Measurements from ENCODE around the gene ABCB11.
"Not testable (repeated sequence)": the region's sequence is repeated elsewhere in the genome, so short reads cannot be mapped to it uniquely, and the experiment has no call there.

ABCB11 gene

DNA sequence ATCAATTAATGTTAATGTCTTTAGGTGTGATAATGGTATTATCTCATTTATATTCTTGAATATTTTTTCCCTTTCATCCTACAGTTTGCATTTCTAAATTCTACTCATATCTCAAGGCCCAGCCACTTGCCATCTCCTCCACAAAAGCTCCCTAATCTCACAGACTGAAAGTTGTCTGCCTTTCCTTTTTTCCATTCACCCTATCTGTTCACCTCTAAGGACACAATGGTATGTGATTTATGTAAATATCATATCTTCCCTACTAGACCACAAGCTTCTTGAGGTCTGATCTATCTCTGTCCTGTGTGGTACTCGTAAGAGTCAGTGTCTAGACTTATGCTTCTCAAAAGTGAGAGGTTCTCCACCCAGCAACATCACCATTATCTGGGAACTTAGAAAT lies 137.0 kb downstream of the ABCB11 start:
- DNase-seq (ENCODE audit: low read depth in 2 of 2) = no peak
- H3K4me3 ChIP-seq (replicated peaks in 1 of 2; ENCODE audit: low read depth in 2 of 2, low read length in 2 of 2) = no peak overlapping the region
- TF ChIP-seq, protein P1, sequence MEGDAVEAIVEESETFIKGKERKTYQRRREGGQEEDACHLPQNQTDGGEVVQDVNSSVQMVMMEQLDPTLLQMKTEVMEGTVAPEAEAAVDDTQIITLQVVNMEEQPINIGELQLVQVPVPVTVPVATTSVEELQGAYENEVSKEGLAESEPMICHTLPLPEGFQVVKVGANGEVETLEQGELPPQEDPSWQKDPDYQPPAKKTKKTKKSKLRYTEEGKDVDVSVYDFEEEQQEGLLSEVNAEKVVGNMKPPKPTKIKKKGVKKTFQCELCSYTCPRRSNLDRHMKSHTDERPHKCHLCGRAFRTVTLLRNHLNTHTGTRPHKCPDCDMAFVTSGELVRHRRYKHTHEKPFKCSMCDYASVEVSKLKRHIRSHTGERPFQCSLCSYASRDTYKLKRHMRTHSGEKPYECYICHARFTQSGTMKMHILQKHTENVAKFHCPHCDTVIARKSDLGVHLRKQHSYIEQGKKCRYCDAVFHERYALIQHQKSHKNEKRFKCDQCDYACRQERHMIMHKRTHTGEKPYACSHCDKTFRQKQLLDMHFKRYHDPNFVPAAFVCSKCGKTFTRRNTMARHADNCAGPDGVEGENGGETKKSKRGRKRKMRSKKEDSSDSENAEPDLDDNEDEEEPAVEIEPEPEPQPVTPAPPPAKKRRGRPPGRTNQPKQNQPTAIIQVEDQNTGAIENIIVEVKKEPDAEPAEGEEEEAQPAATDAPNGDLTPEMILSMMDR (IDR thresholded peaks at IDR 0.05; ENCODE audit: low read depth, low read length) = no peak

DNA sequence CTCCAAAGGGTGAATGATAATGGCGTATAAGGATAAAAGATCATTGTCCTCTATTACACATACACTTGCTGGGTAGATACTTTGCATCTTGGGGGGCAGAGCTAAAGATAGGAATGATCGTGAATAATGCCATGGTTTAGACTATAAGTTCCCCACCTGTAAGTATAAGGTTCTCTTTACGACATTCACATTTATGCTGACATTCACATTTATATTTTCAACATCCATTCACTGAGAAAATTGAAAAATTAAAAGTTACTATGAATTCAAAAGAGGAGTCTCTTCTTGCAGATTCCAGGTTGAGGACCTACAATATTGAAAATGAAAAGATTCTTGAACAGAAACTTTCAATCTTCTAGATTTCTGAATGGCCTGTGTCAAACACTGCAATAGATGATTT lies 138.8 kb downstream of the ABCB11 start:
- no peak overlapping the region for H3K4me3 ChIP-seq (replicated peaks in 1 of 2; ENCODE audit: low read depth in 2 of 2, low read length in 2 of 2)
- DNase-seq (ENCODE audit: low read depth in 2 of 2) = no peak
- TF ChIP-seq, protein P1 (IDR thresholded peaks at IDR 0.05; ENCODE audit: low read depth, low read length) = no peak

DNA sequence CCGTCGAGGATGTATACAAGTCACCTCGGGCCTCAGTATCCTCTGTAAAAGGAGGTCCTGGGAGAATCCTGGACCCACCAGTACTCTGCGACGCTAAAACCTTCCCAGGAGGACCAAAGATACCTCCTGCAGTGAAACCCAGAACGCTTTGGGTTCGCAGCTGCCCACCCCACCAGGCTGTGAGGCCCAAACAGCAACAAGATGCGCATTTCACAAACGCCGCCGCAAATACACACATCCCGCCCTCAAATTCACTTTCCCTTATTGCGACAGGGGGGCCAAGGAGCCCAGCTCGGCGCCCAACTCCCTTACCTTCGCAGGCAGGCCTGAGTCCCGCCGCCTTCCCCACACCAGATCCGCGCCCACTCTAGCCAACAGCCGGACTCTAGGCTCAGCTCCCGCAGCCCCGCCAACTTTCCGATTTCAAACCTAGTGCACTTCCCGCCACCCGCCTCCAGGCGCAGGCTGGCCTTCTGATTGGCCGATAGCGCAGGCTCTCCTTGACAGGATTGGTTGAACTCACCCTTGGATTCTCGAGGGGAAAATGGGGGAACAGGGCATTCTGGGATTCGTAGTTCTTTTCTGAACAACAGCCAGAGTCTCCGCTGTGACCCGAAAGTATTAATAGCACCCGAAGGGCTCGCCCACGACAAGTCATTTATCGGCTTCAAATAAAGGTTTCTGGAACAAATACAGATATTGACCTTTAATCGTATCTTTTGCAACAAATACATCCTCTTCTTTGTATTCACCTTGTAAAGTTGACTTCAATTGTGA lies 140.9 kb downstream of the ABCB11 start, which contains the start of gene SPC25:
SPC25 (minus strand) TSS at position 425 of the 777 bp plus-strand sequence. CDS start 911 bp downstream, outside the sequence.
- H3K4me3 ChIP-seq (replicated peaks in 1 of 2; ENCODE audit: low read depth in 2 of 2, low read length in 2 of 2) = peak within 1 kb of the TSS; percentile 84 to 86
- peak; percentile 91 to 92 for DNase-seq (ENCODE audit: low read depth in 2 of 2)
- TF ChIP-seq, protein P1 (IDR thresholded peaks at IDR 0.05; ENCODE audit: low read depth, low read length) = peak; percentile 12

DNA sequence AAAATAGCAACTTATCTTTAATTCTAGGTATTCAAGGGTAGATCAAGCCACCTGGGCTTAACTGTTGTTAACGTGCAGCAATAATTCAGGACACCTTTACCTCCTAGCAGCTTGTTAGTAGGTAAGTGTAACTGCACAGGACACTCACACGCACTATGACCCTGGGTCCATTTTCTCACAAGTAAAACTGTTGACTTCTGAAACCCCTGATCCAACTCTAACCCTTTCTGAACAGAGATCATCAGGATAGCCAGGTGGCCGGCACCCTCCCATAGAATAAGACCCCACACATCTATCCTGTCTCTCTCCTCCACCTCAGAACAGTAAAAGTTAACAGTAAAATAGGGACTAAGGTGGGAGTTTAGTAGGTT lies 141.5 kb downstream of the ABCB11 start:
- DNase-seq (ENCODE audit: low read depth in 2 of 2) = no peak
- TF ChIP-seq, protein P1 (IDR thresholded peaks at IDR 0.05; ENCODE audit: low read depth, low read length) = no peak
- H3K4me3 ChIP-seq (replicated peaks in 1 of 2; ENCODE audit: low read depth in 2 of 2, low read length in 2 of 2) = peak overlapping the region; percentile 84 to 86

DNA sequence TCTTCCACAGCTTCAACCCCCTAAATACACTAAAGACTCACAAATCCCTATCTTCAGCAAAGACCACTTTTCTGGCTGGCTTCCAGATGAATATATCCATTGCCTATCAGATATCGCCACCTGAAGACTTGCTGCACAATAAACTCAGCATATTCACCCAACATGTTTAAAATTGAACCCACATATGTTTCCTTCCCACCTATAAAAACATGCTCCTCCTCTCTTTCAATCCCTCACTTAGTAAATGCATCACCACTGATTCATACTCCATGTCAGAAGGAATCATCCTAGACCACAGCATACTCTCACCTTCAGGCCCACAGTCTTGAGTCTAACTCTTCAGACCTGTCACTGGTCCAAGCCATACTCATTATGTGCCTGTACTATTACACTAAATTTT lies 146.1 kb downstream of the ABCB11 start:
- TF ChIP-seq, protein P1 (IDR thresholded peaks at IDR 0.05; ENCODE audit: low read depth, low read length) = no peak
- H3K4me3 ChIP-seq (replicated peaks in 1 of 2; ENCODE audit: low read depth in 2 of 2, low read length in 2 of 2) = no peak overlapping the region
- DNase-seq (ENCODE audit: low read depth in 2 of 2) = peak in 1 of 2 donors; percentile 39

DNA sequence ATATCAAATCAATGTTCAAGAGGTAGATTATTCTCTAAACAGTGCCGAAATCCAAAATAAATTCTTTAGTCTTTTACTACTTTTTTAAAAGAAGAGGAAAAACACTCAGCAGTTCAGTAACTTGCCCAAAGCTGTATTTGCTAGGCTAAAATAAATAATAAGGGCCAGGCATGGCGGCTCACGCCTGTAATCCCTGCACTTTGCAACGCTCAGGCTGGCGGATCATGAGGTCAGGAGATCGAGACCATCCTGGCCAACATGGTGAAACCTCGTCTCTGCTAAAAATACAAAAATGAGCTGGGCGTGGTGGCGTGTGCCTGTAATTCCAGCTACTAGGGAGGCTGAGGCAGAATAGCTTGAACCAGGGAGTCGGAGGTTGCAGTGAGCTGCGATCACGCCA lies 149.0 kb downstream of the ABCB11 start:
- not testable (repeated sequence) for DNase-seq (ENCODE audit: low read depth in 2 of 2); H3K4me3 ChIP-seq (replicated peaks in 1 of 2; ENCODE audit: low read depth in 2 of 2, low read length in 2 of 2)

DNA sequence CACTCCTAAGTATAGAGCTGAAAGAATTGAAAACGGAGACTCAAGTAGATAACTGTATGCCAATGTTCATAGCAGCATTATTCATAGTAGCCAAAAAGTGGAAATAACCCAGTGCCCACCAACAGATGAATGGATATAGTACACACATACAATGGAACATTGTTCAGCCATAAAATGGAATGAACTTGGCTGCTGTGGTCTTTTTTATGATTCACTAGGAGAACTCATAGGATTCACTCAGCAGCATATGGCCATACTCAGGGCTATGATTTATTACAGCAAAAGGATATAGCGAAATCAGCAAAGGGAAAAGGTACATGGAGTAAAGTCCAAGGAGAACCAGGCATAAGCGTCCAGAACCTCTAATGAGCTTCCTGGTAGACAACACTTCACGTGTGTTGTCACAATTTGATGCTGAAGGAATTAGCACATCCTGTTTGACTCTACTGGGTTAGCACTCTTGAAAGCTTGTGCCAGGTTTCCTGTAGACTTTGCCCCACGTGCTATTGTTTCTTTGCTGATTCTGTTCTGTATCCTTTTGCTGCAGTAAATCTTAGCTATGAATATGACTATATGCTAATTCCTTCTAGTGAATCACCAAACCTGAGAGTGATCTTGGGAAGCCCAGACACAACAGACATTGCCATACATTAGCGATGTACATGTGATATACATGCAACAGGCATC lies 156.6 kb downstream of the ABCB11 start:
- no peak for DNase-seq (ENCODE audit: low read depth in 2 of 2)
- TF ChIP-seq, protein P1 (IDR thresholded peaks at IDR 0.05; ENCODE audit: low read depth, low read length) = no peak
- H3K4me3 ChIP-seq (replicated peaks in 1 of 2; ENCODE audit: low read depth in 2 of 2, low read length in 2 of 2) = no peak overlapping the region

DNA sequence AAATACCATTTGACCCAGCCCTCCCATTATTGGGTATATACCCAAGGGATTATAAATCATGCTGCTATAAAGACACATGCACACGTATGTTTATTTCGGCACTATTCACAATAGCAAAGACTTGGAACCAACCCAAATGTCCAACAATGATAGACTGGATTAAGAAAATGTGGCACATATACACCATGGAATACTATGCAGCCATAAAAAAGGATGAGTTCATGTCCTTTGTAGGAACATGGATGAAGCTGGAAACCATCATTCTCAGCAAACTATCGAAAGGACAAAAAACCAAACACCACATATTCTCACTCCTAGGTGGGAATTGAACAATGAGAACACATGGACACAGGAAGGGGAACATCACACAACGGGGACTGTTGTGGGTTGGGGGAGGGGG lies 160.3 kb downstream of the ABCB11 start:
- not testable (repeated sequence) for DNase-seq (ENCODE audit: low read depth in 2 of 2); H3K4me3 ChIP-seq (replicated peaks in 1 of 2; ENCODE audit: low read depth in 2 of 2, low read length in 2 of 2)
